ENCODE results near the gene SAMD3.
"Not testable (repeated sequence)": the region's sequence is repeated elsewhere in the genome, so short reads cannot be mapped to it uniquely, and the experiment has no call there.

Gene SAMD3

DNA sequence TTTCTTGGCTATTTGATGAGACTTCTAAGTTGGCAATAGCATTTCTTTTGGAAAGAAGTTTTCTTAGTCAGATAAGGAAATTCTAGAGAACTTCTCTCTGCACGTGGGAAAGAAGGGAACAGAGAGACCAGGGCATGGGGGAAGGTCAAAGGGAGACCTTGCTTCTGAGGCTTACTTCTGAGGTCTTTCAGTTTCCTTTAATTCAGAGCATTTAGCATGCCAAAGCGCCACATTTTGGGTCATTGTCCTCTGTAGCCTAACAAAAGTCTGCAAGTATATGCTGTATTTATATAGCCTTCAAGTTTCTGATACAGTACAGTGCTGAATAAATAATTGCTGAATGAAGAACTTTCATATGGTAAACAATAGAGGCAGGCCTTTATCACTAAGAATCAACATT lies 95.6 kb downstream of the SAMD3 start:
- DNase-seq, result no peak

DNA sequence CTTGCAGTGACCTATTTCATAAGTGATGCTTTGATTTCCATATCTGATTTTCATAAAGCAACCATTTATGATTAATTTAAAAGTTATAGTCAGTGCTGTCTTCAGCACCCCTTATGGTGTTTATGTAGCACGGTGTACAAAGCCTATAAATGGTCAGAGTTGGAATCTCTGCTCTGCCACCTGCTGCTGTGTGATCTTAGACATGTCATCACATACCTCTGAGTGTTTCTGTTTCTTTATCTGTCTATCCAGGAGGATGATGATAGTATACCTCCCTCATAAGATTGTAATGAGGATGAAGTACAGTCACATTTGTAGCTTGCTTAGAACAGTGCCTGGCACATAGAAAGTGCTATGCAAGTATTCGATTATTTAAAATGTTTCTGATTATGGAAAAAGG lies 100.5 kb downstream of the SAMD3 start:
- no peak for DNase-seq

DNA sequence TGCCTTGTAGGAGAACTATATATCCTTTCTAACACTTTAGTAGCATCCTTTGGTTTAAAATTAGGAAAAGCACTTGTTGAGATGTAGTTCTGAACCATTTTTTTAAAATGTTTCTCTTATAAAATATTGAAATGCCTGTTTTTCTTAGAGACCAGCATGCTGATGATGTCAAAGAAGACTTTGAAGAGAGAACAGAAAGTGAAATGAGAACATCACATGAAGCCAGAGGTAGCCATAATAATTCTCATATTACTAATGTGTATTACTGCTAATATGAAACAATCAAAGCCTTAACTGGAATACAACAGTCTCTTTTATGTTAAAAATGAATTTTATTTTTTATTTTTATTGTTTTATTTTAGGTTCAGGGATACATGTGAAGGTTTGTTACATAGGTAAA lies 102.0 kb downstream of the SAMD3 start:
- DNase-seq, result no peak

DNA sequence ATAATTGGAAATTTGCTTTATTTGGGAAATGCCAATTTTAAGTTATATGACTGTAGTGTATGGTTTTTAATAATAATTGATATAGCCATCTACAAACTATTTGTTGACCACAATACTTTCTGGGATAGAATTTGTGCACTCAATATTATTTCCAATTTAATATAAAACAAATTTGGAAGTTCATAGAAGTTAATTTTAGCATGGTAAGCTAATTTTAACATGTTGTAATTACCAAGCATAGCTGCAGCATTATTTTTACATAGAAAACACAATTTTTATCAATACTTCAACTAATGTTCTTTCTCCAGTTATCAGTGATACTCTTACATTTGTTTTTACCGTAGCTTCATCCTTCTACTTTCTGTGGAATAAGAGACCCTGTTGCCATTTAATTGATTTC lies 103.5 kb downstream of the SAMD3 start:
- no peak for DNase-seq

DNA sequence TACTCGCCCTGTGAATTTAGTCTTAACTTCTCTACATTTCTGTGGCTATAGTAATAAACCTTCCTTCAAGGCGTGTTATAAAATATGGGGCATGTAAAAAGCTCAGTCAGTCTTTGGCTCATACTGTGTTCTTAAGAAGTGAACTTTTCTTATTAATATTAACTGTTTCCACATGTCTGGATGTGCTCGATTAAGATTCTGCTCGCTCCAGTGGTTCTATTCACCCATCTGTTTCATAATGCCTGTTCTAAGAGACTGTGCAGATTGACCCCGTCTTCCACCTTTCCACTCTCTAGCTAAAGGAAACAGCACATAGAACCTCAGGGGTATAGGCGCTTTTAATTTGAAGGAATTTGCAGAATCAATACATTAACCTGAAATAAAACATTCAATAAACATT lies 104.5 kb downstream of the SAMD3 start:
- DNase-seq, result no peak

DNA sequence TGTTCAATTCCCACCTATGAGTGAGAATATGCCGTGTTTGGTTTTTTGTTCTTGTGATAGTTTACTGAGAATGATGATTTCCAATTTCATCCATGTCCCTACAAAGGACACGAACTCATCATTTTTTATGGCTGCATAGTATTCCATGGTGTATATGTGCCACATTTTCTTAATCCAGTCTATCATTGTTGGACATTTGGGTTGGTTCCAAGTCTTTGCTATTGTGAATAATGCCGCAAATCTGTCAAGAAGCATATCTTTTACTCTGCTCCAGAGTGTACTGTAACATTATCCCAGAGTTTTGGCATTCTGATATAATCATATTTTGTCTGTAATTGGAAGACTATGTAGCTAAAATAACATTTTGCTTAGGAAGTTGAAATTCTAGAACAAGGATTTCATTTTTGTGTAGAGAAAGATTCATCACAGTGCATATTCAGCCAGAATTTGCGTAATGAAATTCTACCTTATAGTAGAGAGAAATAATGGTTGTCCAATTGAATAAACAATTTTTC lies 105.5 kb downstream of the SAMD3 start:
- DNase-seq, result not testable (repeated sequence)

DNA sequence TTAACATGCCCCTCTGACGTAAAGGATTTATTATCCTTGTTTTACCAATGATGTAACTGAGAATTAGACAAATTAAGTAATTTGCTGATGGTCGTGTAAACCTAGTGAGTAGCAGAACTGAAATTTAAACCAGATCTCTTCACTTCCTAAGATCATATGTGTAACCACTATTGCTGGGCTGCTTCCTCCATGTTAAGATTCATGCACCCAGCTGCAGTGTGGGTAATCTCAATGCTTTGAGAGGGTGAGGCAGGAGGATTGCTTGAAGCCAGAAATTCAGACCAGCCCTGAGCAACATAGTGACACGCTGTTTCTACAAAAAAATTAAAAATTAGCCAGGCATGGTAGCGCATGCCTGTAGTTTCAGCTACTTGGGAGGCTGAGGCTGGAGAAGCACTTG lies 106.5 kb downstream of the SAMD3 start:
- DNase-seq, result peak; percentile 72

DNA sequence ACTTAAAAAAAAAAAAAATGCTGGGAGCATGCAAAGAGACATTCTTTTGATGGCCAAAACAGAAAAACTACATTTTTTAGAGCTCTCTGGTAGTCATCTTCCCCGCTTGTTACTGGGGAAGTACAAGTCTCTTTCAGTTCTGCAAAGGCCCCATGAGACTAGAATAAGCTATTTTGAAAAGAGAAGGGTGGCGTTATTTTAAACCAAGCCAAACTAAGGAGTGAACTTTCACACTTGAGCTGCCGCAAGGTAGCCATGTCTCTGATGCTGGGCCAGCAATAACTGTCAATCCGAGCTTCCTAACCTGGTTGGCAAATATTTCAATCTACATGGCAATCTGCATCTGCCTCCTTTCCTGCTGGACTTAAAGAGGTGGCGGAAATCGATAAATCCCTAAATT lies 107.7 kb downstream of the SAMD3 start:
- peak; percentile 76 for DNase-seq

DNA sequence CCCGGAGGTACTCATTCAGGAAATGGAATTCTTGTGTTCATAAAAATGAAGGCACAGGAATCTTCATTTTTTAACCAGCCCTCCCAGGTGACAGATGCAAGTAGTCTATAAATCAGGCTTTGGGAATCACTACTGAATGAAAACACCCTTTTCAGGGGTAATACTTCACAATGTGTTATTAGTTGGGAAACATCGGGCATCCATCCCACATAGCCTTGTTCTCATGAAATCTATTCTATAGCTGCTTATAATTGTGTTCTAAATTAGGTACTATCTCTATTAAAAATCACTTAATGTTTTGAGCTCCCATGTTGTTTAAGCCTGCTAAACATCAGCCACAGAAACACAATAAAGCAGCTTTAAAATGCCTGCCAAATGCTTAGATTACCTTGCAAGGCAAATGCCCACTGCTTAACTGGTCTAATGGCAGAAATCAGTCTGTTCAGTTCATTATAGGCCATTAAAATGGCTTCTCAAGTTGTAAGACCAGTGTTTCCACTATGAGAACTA lies 109.5 kb downstream of the SAMD3 start:
- no peak for DNase-seq

DNA sequence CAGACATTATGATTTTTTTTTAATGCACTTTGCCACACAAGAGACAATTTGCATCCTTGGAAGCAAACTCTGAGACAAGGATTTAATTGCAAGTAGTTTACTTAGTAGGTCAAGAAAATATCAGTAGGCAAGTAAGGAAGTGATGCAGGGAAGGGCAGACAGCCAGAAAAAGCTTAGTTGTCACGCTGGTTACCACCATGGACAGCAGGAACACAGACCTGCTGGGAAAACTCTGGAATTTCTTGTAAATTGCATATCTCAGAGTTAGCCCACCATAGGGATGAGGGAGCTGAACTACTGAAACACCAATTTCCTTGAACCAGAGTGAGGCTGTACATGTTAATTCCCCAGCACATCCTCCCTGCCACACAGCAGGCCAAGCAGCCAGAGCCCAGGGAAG lies 111.7 kb downstream of the SAMD3 start:
- DNase-seq, result no peak

DNA sequence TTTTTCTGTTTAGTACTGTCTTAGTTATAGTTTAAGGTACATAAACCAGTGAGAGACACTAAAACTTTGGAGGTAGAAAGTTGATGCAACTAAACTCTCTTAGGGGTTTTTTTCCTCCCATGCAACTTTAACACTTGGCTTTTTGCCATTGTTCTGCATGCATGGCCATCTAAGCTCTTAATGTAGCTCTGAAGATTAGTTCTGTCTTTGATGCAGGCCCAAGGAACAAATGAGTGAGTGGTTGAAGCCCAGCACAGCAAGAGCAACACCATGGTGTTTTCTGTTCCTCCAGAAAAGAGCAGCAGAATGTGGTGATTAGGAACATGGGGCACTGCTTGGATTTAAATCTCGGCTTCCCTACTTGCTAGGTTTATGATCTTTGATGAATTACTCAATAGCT lies 115.0 kb downstream of the SAMD3 start:
- peak; percentile 10 for DNase-seq

DNA sequence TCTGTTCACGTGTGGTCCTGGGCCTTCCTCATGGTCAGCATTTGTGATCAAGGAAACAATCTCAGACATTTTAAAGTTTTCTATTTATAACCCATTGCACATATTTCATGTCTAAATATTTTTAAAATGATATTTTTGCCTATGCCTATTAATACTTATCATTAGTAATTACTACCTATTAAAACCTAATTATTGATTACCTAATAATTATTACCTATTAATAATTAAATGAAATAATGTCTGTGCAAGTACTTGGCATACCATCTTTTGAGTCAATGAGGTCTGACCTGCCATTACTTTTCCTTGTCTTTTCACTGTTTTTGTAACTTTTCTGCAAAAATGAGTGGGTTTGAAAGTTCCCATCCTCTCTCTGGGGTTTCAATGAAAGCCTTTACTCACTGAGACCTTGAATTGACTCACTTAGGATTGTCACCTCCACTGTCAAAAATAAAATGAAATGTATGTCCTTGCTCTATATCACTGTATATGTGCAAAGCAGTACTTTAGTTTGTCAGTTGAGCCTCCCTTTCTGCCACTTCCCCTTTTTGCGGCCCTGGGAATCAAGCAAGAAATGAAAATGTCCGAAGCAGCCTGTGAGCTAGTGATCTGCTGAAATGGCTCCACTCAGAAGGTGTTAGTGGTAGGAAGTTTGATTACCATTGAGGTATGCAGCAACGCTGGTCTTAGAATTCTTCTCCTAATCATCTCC lies 116.6 kb downstream of the SAMD3 start:
- peak; percentile 87 for DNase-seq

DNA sequence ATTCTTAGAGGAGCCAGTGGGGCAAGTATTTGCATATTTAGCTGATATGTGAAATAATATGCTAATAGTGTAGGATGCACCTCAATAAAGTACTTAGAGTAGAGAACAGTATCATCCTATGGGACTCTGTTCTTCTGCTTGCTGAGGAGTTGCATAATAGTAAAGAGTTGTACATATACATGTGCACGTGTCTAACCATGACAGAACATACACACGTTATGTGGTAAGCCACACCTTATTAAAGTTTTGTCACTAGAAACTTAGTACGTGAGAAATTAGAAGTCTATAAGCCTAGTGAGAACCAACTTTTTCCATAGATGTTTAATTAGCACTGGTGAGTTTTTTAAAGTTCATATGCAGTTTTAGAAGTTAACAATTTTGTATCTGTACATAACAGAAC lies 123.6 kb downstream of the SAMD3 start:
- no peak for DNase-seq

DNA sequence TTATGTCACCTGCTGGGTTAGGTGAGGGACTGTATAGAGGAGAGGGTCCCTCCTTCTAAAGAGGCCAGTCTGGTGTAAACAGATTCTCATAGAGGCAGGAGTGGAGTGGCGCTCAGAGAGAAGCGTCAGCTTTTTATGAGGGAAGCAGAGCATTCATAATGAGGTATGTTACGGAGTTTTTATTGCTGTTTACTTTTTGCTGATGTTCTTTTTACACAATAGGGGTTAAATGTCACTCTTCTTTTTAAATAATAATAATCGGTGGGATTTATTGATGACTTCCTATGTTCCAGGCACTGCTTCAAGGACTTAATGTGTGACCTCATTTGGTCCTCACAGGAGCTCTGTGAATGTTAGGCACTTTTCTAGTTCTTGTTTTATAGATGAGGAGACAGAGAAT lies 124.4 kb downstream of the SAMD3 start:
- DNase-seq, result no peak
